ENCODE data around the gene HMCN2.

GRCh38 chr9:130364619-130365322, 99.2 kb downstream of the HMCN2 start:
- no peak for TF ChIP-seq POLR2A (IDR thresholded peaks at IDR 0.05)
- no peak for TF ChIP-seq CTCF (IDR thresholded peaks at IDR 0.05)
